GM12872 (cell line): ENCODE data around the gene SNAPC2.
A peak's percentile ranks its signal among the peaks of the same experiment; 100 is the strongest.

ENCODE experiments used
- TF ChIP-seq, protein P1 (sequence below): IDR thresholded peaks from 3 replicates; pipeline ENCODE4 v1.5.1; 2011; ENCODE audit warnings: low read depth, mild to moderate bottlenecking, low read length, moderate library complexity; ENCODE audit not compliant: insufficient read depth

SNAPC2 gene

DNA sequence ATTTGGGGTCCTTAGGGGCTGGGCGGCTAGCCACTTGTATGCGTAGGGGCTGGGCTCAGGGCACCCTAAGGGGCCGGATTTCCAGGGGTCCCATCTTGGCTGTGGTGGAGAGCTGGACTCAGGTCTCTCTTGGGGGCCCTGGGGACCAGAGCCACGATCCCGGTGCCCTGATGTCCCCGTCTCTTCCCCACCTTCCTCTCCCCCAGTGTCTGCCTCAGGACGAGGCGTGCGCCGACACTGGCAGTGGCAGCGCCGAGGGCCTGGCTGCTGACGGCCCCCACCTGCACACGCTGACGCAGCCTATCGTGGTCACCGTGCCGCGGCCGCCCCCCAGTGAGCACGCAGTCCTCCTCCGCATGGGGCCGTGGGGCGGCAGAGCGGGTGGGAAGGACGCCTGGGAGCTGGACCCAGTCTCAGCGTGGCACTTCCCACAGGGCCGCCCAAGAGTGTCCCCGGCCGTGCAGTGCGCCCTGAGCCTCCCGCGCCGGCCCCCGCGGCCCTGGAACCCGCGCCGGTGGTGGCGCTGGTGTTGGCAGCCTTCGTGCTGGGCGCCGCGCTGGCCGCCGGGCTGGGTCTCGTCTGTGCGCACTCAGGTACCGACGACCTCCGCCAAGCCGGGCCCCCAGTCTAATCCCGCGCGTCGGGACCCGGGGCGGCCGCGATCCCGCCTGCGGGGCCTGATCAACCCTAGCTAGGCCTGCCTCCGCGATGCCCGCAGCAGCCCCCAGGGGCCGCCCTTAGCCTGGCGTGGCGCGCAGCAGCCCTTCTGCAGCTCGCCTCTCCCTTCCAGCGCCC, 2.7 kb upstream of the SNAPC2 start:
- TF ChIP-seq, protein P1, sequence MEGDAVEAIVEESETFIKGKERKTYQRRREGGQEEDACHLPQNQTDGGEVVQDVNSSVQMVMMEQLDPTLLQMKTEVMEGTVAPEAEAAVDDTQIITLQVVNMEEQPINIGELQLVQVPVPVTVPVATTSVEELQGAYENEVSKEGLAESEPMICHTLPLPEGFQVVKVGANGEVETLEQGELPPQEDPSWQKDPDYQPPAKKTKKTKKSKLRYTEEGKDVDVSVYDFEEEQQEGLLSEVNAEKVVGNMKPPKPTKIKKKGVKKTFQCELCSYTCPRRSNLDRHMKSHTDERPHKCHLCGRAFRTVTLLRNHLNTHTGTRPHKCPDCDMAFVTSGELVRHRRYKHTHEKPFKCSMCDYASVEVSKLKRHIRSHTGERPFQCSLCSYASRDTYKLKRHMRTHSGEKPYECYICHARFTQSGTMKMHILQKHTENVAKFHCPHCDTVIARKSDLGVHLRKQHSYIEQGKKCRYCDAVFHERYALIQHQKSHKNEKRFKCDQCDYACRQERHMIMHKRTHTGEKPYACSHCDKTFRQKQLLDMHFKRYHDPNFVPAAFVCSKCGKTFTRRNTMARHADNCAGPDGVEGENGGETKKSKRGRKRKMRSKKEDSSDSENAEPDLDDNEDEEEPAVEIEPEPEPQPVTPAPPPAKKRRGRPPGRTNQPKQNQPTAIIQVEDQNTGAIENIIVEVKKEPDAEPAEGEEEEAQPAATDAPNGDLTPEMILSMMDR = peak; percentile 68

DNA sequence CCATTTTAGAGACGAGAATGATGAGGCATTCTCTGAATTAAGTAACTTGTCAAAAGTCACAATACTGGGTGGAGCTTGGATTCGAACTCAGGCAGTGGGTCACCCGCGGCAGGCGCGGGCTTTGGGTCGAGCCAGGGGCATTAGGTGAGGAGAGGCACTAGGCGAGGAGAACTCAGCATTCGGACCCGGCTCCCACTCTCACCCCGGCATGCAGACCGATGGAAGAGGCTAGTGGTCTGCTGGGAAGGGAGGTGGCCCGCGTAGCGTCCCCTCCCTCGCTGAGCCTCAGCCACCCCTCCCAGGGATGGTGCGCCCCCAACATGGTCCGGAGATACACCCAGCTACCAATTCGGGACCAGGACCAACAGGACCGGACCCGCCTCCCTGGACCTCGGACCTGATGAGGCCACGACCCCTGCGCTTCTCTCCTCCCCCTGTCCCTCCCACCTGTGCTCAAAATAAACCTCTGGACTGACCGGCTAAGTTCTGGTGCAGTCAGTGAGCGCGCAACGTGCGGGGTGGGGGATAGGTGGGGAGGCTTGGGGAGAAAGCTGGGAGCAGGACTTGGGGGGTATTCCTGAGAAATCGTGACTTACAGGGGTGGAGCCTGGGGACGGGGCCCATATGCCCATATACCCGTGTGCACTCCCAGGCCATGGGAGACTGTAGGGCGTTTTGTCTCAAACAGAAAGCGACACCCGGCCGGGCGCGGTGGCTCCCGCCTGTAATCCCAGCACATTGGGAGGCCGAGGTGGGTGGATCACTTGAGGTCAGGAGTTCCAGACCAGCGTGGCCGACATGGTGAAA, 1.3 kb upstream of the SNAPC2 start:
- TF ChIP-seq, protein P1 = no peak

DNA sequence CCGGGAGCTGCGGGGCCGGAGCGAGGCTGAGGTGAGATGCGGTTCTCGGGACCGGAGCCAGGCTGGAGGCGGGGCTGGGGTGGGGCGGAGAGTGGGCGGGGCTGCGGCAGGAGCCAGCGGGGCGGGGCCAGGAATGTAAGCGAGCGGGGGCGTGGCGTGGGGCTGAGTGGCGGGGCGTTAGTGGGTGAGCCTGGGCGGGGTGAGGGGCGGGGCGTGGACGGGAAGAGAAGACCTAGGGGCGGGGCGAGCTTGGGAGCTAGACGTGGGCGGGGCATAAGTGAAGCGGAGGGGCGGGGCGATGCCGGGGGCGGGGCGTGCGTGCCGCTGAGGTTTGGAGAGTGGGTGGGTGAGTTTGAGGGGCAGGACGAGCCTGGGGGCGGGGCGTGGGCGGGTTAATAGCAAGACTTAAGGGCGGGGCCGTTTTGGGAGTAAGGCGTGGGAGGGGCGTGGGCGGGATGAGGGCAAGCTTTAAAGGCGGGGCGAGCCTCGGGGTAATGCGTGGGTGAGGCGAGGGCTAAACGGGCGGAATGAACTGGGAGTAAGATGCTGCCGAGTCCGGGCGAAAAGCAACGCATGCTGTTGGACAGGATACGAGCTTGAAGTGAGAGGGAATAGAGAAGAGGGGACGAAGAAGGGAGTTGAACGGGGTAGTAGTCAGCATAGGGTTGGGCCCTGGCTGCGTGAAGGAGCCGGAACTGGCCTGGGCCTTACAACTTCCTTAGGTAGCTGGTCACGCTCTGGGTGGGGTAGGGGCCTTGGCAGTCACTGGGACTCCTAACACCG, 572 bp downstream of the SNAPC2 start:
- TF ChIP-seq, protein P1 = no peak

DNA sequence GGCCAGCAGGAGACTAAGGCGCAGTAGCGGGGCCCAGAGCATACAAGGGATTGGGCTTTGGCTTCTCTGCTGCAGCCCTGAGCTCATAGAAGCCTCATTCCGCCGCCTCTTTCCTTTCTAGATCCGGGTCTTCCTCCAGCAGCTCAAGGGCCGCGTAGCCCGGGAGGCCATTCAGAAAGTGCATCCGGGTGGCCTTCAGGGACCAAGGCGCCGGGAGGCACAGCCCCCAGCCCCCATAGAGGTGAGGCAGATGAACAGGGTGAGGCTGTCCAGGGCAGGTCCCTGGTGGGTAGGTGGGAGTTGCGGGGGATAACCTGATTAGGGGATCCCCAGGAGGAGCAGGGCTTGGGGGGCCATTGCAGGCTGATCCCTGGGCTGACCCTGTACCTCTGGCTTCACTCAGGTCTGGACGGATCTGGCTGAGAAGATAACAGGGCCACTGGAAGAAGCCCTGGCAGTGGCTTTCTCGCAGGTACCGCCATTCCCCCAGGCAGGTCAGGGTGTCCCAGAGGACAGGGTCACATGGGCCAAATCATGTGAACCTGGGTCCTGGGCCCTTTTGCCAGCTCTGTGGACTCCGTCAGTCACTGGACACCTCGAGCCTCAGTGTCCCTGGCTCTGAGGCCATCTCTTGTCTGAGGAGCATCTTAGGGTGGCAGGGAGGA, 1.3 kb downstream of the SNAPC2 start:
- TF ChIP-seq, protein P1 = no peak

DNA sequence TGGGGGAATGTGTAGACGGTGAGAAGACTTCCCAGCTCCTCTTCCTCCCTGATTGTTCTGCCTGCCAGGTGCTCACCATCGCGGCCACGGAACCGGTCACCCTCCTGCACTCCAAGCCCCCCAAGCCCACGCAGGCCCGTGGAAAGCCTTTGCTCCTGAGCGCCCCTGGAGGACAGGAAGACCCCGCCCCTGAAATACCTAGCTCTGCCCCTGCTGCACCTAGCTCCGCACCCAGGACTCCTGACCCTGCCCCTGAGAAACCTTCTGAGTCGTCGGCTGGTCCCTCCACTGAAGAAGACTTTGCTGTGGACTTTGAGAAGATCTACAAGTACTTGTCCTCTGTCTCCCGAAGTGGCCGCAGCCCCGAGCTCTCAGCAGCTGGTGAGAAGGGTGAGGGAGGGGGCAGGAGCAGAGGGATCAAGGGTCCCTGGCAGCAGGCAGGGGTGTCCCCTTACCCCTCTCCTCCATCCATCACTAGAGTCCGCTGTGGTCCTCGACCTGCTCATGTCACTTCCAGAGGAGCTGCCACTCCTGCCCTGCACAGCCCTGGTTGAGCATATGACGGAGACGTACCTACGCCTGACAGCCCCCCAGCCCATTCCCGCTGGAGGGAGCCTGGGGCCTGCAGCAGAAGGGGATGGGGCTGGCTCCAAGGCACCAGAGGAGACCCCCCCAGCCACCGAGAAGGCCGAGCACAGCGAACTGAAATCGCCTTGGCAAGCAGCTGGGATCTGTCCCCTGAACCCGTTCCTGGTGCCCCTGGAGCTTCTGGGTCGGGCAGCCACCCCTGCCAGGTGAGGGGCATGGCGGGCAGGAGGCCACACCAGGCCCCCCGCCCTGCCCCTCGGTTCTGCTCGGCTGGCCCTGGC, 2.1 kb downstream of the SNAPC2 start:
- TF ChIP-seq, protein P1 = no peak

DNA sequence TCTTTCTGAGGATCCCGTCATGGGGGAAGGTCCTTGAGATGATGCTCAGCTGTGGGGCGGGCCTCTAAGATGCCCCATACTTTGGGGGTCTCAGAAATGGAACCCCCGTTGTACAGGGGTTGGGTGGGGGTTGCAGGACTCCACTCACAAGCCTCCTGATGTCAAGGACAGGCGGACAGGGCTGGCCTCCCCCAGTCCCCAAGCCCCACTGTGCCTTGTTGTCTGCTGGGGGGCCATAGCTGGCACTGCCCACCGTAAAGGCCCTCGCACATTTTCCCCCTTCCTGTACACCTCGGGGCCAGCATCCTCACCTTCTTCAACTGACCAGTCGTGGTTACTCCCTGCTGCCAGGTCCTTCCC, 2.7 kb downstream of the SNAPC2 start:
- TF ChIP-seq, protein P1 = no peak
